HAP-1 (cell line): ENCODE data around the gene AXIN1.
"Not testable (repeated sequence)": the region's sequence is repeated elsewhere in the genome, so short reads cannot be mapped to it uniquely, and the experiment has no call there.

Source experiments
- DNase-seq, 2 experiments: peaks; one replicate each; pipeline ENCODE4 v3.0.0-alpha.2; 2016 to 2020; ENCODE audit warnings: low spot score in 2 of 2
- H3K27me3 ChIP-seq: fragments of 250-450 bp; sonication (Bioruptor Pico); 2 replicates; pipeline ENCODE4 v1.5.1; 2020; ENCODE audit warnings: low read depth, mild to moderate bottlenecking, moderate library complexity
- H3K36me3 ChIP-seq: fragments of 250-450 bp; sonication (Bioruptor Pico); replicated peaks from 2 replicates; pipeline ENCODE4 v1.5.1; 2020; ENCODE audit warnings: mild to moderate bottlenecking
- H3K4me1 ChIP-seq: fragments of 250-450 bp; sonication (Bioruptor Pico); 2 replicates; pipeline ENCODE4 v1.5.1; 2020; ENCODE audit warnings: mild to moderate bottlenecking
- H3K4me3 ChIP-seq: fragments of 250-450 bp; sonication (Bioruptor Pico); 2 replicates; pipeline ENCODE4 v1.5.1; 2020; ENCODE audit warnings: mild to moderate bottlenecking, moderate library complexity
- H3K9me3 ChIP-seq: fragments of 250-450 bp; sonication (Bioruptor Pico); 2 replicates; pipeline ENCODE4 v1.5.1; 2020; ENCODE audit warnings: mild to moderate bottlenecking, moderate library complexity
- in situ Hi-C: fragments of 300-500 bp; cut with MboI; formaldehyde crosslinking; loops from 3 replicates; pipeline ENCODE4 v1.14.3; 2020; ENCODE audit warnings: low sequenced_read_pairs, inconsistent platforms, mixed read lengths

The AXIN1 gene

DNA sequence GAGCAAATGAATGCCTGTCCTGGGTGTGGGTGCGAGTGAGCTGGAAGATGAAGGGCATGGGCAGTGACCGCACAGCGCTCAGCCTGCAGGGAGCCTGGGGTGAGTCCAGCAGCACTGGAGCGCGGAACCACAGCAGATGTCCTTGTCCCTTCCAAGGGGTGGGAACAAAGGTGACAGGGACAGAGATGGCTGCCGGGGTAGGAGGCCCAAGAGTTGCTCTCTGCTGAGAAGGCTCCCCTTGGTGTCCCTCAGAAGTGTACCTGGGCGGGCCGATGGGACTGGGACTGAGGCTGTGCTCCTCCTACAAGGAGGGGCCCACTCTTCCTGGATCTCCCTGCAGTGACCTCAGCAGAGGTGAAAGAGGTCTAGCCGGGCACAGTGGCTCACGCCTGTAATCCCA, 36.8 kb upstream of the AXIN1 start:
- H3K36me3 ChIP-seq = no peaks in the 10 kb centered on the region
- H3K4me1 ChIP-seq = peaks cover 4% of the 10 kb centered on the region; the same call in 1 of the 2 replicates
- no peak for DNase-seq
- in situ Hi-C loops = no loop called here
- H3K9me3 ChIP-seq = peaks cover 4% of the 10 kb centered on the region; the same call in 1 of the 2 replicates
- no peak overlapping the region for H3K4me3 ChIP-seq
- no peaks in the 10 kb centered on the region for H3K27me3 ChIP-seq

- H3K36me3 ChIP-seq, DNase-seq, in situ Hi-C loops, H3K9me3 ChIP-seq, H3K27me3 ChIP-seq, H3K4me3 ChIP-seq, H3K4me1 ChIP-seq: not testable (repeated sequence)
Measured at GRCh38 chr16:387761-388666, 35.5 kb upstream of the AXIN1 start.

DNA sequence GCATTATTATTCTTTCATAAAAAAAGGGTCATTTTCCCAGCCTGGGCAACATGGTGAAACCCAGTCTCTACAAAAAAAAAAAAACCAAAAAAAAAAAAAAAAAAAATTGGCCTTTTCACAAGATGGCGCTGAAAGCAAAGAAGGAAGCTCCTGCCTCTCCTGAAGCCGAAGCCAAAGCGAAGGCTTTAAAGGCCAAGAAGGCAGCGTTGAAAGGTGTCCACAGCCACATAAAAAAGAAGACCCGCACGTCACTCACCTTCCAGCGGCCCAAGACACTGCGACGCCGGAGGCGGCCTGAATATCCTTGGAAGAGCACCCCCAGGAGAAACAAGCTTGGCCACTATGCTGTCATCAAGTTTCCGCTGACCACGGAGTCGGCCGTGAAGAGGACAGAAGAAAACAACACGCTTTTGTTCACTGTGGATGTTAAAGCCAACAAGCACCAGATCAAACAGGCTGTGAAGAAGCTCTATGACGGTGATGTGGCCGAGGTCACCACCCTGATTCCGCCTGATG, 34.2 kb upstream of the AXIN1 start:
- Histone ChIP-seq H3K36me3 (no peaks in the 10 kb centered on the region), H3K27me3 (no peaks in the 10 kb centered on the region), H3K4me1 (peaks cover 4% of the 10 kb centered on the region; the same call in 1 of the 2 replicates), H3K9me3 (no peaks in the 10 kb centered on the region), H3K4me3 (no peak overlapping the region)
- in situ Hi-C loops = no loop called here
- DNase-seq = no peak

GRCh38 chr16:383326-384051, 31.0 kb upstream of the AXIN1 start:
- Histone ChIP-seq H3K27me3 (no peaks in the 10 kb centered on the region), H3K9me3 (no peaks in the 10 kb centered on the region), H3K36me3 (no peaks in the 10 kb centered on the region), H3K4me3 (peak overlapping the region; percentile 50; the same call in 1 of the 2 replicates), H3K4me1 (no peaks in the 10 kb centered on the region; the same call in 1 of the 2 replicates)
- no peak for DNase-seq
- in situ Hi-C loops = no loop called here

- H3K9me3 ChIP-seq = no peaks in the 10 kb centered on the region
- H3K27me3 ChIP-seq = no peaks in the 10 kb centered on the region
- in situ Hi-C loops = no loop called here
- H3K36me3 ChIP-seq = 0 out of 2 replicates have a peak, but pooled peaks cover under 1% of the 10 kb centered on the region
- no peaks in the 10 kb centered on the region; the same call in 1 of the 2 replicates for H3K4me1 ChIP-seq
- DNase-seq = peak in 1 of 2 experiments; percentile 78
- peak within 1 kb of the TSS; percentile 76 for H3K4me3 ChIP-seq
Measured at GRCh38 chr16:381789-382717, 29.5 kb upstream of the AXIN1 start, which contains the start of gene PGAP6. TSS of gene PGAP6 (minus strand) at chr16:381978. CDS start at chr16:381821, 157 bp downstream.

DNA sequence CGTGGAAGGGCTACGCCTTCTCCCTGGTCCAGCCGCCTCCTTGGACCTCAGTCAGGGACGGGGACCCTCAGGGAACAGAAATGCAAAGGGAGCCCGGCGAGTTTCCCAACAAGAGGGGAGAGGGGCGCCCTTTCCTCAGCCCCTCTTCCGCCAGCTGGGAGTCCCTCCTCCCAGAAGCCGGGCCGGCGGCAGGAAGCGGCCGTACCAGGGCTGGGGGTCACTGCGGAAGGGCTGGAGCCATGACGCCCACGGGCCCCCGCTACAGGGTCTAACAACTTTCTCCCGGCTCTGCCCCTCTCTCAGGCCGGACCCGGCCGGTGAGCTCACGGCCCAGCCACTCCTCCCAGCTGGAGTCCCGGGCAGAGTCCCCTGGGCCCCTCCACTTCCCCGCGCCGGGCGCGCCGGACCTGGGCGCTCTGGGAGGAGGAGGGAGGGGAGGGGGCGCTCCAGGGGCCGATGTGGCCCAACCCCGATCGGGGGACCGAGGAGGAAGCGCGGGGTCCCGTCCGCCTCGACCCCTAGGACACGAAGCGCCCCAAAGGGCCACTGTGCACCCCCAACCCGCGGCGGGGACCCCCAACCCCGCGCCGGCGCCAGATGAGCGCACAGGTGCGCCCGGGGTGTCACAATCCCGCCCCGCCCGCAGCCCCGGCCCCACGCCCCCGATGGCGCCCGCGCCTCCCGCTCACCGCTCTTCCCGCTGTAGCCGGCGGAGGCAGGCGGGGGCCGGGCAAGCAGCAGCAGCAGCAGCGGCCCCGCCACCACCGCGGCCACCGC, 28.7 kb upstream of the AXIN1 start:
- in situ Hi-C loops = no loop called here

DNA sequence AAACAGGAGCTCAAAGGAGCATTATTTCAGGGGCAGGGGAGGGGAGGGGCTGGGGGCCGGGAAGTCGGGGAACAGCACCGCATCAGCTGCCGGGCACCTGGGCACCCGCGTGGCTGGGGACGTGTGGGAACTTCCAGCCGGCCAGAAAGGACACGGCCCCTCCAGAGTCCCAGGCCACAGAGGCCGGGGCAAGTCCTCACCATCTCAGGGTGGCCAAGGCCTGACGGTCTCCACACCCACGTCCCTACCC, 28.2 kb upstream of the AXIN1 start:
- Histone ChIP-seq H3K4me3 (peak overlapping the region; percentile 76), H3K4me1 (no peaks in the 10 kb centered on the region; the same call in 1 of the 2 replicates)
- DNase-seq = no peak

More for the DNA sequence above, 28.7 kb upstream of the AXIN1 start:
- H3K27me3 ChIP-seq = no peaks in the 10 kb centered on the region
- peak in 1 of 2 experiments; percentile 56 for DNase-seq
- H3K4me3 ChIP-seq = peak overlapping the region; percentile 76
- H3K9me3 ChIP-seq = no peaks in the 10 kb centered on the region
- 0 out of 2 replicates have a peak, but pooled peaks cover 6% of the 10 kb centered on the region for H3K36me3 ChIP-seq
- H3K4me1 ChIP-seq = no peaks in the 10 kb centered on the region; the same call in 1 of the 2 replicates

GRCh38 chr16:379961-380761, 27.6 kb upstream of the AXIN1 start:
- Histone ChIP-seq H3K4me3 (peak overlapping the region; percentile 76; the same call in 1 of the 2 replicates), H3K36me3 (peaks cover 6% of the 10 kb centered on the region; the same call in 1 of the 2 replicates)

More for the DNA sequence above, 28.2 kb upstream of the AXIN1 start:
- H3K9me3 ChIP-seq = no peaks in the 10 kb centered on the region
- in situ Hi-C loops = no loop called here
- no peaks in the 10 kb centered on the region for H3K27me3 ChIP-seq
- H3K36me3 ChIP-seq = 0 out of 2 replicates have a peak, but pooled peaks cover 6% of the 10 kb centered on the region

GRCh38 chr16:379183-379960, 26.8 kb upstream of the AXIN1 start:
- H3K4me3 ChIP-seq = no peak overlapping the region
- H3K4me1 ChIP-seq = no peaks in the 10 kb centered on the region; the same call in 1 of the 2 replicates
- in situ Hi-C loops = no loop called here
- no peak for DNase-seq
- H3K9me3 ChIP-seq = no peaks in the 10 kb centered on the region
- peaks cover 12% of the 10 kb centered on the region for H3K36me3 ChIP-seq
- H3K27me3 ChIP-seq = no peaks in the 10 kb centered on the region

More at GRCh38 chr16:379961-380761, 27.6 kb upstream of the AXIN1 start:
- Histone ChIP-seq H3K9me3 (no peaks in the 10 kb centered on the region), H3K27me3 (no peaks in the 10 kb centered on the region), H3K4me1 (no peaks in the 10 kb centered on the region; the same call in 1 of the 2 replicates)
- in situ Hi-C loops = no loop called here
- DNase-seq = no peak

DNA sequence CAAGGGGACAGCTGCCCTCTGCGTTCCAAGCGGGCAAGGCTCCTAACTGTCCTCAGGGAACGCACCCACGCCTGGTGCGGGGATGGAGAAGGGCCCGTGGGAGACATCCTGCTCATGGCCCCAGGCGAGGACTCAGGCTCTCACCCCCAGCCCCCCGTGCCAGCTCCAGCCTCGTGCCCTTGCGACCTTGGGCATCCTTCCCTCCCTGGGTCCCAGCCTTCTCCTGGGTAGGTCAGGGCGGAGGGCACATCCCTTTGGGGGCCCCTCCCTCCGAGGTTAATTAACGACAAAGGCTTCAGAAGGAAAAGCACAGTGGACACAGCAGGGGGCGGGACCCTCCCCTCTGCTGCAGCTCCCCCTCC, 26.3 kb upstream of the AXIN1 start:
- Histone ChIP-seq H3K4me3 (no peak overlapping the region), H3K4me1 (no peaks in the 10 kb centered on the region; the same call in 1 of the 2 replicates), H3K36me3 (peaks cover 12% of the 10 kb centered on the region), H3K9me3 (no peaks in the 10 kb centered on the region), H3K27me3 (no peaks in the 10 kb centered on the region)
- DNase-seq = no peak
- in situ Hi-C loops = no loop called here

- DNase-seq, H3K4me1 ChIP-seq, H3K9me3 ChIP-seq, H3K27me3 ChIP-seq, in situ Hi-C loops, H3K4me3 ChIP-seq: not testable (repeated sequence)
- H3K36me3 ChIP-seq = peaks cover 12% of the 10 kb centered on the region
Measured at GRCh38 chr16:378113-378820, 25.7 kb upstream of the AXIN1 start.
